Hair follicular keratinocyte (primary cell): Measurements from ENCODE around the gene CR1. TPM values are rescaled to one million over a fixed set of nuclear protein-coding genes. Genes with fewer than 3 reads are reported as not detected.

ENCODE experiments used
- total RNA-seq: library from RNA; depleted of rRNA; stranded (reverse); fragments of >200 nt; gene quantifications from 2 replicates; pipeline ENCODE4 v1.2.3, GENCODE V29; 2015

The CR1 gene
- total RNA-seq: not detected in 2 replicates

GRCh38 chr1:207495801-207496792, at the start of gene CR1:
TSS of gene CR1 (plus strand) at chr1:207496157. CDS start at chr1:207496268, 111 bp downstream.

GRCh38 chr1:207454046-207454964, 41.7 kb upstream of the CR1 start, which contains the start of gene CR2:
TSS of gene CR2 (plus strand) at chr1:207454328. CDS start at chr1:207454419, 91 bp downstream.

GRCh38 chr1:207644852-207645634, 149.1 kb downstream of the CR1 start, which contains the start of gene CR1L:
TSS of gene CR1L (plus strand) at chr1:207645133. CDS start at chr1:207645234, 101 bp downstream.

Other genes with a start within 250 kb of the CR1 start
- gene CD55, start 174.5 kb upstream of the CR1 start, total RNA-seq: 15.6 and 20.2 TPM in 2 replicates
- gene CR2, start 41.8 kb upstream of the CR1 start, total RNA-seq: not detected in 2 replicates
- not detected in 2 replicates for gene CR1L, start 149.0 kb downstream of the CR1 start, total RNA-seq